Coronary artery (tissue), 2 donors: Measurements from ENCODE around the gene LBHD1.

Experiments used
- DNase-seq: peaks from one replicate; pipeline ENCODE4 v3.0.0-alpha.2; 2017; ENCODE audit warnings: low spot score
- H3K27ac ChIP-seq, 2 donors: fragments of 200-600 bp; sonication (generic); one replicate each; pipeline ENCODE4 v1.5.1; 2016 to 2019
- H3K4me3 ChIP-seq: fragments of 200-600 bp; sonication (generic); 2 replicates; pipeline ENCODE4 v1.5.1; 2016; ENCODE audit warnings: mild to moderate bottlenecking, moderate library complexity
- CTCF ChIP-seq: fragments of 200-600 bp; sonication (generic); IDR thresholded peaks from one replicate; pipeline ENCODE4 v1.5.1; 2019; ENCODE audit warnings: antibody characterized with exemption

LBHD1 gene

GRCh38 chr11:62712861-62713260 is 40.8 kb upstream of the LBHD1 start:
- DNase-seq, result no peak
- H3K27ac ChIP-seq, result no peak overlapping the region
- H3K4me3 ChIP-seq, result no peak overlapping the region
- no peak for TF ChIP-seq CTCF

GRCh38 chr11:62712276-62712812 is 40.3 kb upstream of the LBHD1 start:
- no peak for DNase-seq
- TF ChIP-seq CTCF, result no peak
- Histone ChIP-seq H3K27ac (no peak overlapping the region), H3K4me3 (no peak overlapping the region)

GRCh38 chr11:62710001-62710345 is 37.9 kb upstream of the LBHD1 start:
- peak overlapping the region; percentile 78 for H3K4me3 ChIP-seq
- H3K27ac ChIP-seq, result peak overlapping the region; percentile 88 to 93
- DNase-seq, result peak; percentile 75
- TF ChIP-seq CTCF, result no peak

- H3K4me3 ChIP-seq, result peak overlapping the region; percentile 78
- DNase-seq, result peak; percentile 98
- H3K27ac ChIP-seq, result peak overlapping the region; percentile 88 to 93
- no peak for TF ChIP-seq CTCF
These were observed 37.4 kb upstream of the LBHD1 start for GRCh38 chr11:62709247-62710000.

- no peak for DNase-seq
- peak overlapping the region; percentile 78 for H3K4me3 ChIP-seq
- TF ChIP-seq CTCF, result no peak
- peak overlapping the region; percentile 88 to 93 for H3K27ac ChIP-seq
These were observed 36.7 kb upstream of the LBHD1 start for GRCh38 chr11:62708793-62709192.

GRCh38 chr11:62708392-62708791 is 36.3 kb upstream of the LBHD1 start:
- TF ChIP-seq CTCF, result no peak
- Histone ChIP-seq H3K4me3 (peak overlapping the region; percentile 78), H3K27ac (peak overlapping the region in 1 of 2 donors; percentile 88)
- DNase-seq, result no peak

GRCh38 chr11:62707277-62707861 is 35.3 kb upstream of the LBHD1 start, which contains the start of the genes BSCL2 and GNG3:
Gene BSCL2, minus strand, starts transcription at chr11:62707424. Its CDS starts 229 bp downstream, at chr11:62707195.
Gene GNG3, plus strand, starts transcription at chr11:62707676. Its CDS starts 620 bp downstream, at chr11:62708296.
- no peak for TF ChIP-seq CTCF
- no peak for DNase-seq
- peak within 1 kb of the TSS; percentile 86 for H3K4me3 ChIP-seq
- H3K27ac ChIP-seq, result peak within 1 kb of the TSS; percentile 62 to 88
